Endodermal cell (in vitro differentiated cells): ENCODE data around the gene PACS1. TPM values are rescaled to one million over a fixed set of nuclear protein-coding genes. Genes with fewer than 3 reads are reported as not detected.

Experiments
- DNase-seq: peaks from one replicate; pipeline ENCODE4 v3.0.0-alpha.2; 2017
- H3K27ac ChIP-seq: 2 replicates; pipeline ENCODE4 v1.5.1; 2013; ENCODE audit warnings: mild to moderate bottlenecking, low read depth, low read length, moderate library complexity
- H3K27me3 ChIP-seq: 2 replicates; pipeline ENCODE4 v1.6.1; 2013; ENCODE audit warnings: mild to moderate bottlenecking, low read length, moderate library complexity; ENCODE audit not compliant: insufficient read depth, control insufficient read depth, poor library complexity, severe bottlenecking
- H3K36me3 ChIP-seq: 2 replicates; pipeline ENCODE4 v1.7.0; 2013; ENCODE audit warnings: mild to moderate bottlenecking, low read length, moderate library complexity; ENCODE audit not compliant: control insufficient read depth, insufficient read depth
- H3K4me1 ChIP-seq: one replicate; pipeline ENCODE4 v1.7.0; 2013; ENCODE audit warnings: low read length; ENCODE audit not compliant: control insufficient read depth, insufficient read depth
- H3K4me3 ChIP-seq: 2 replicates; pipeline ENCODE4 v1.5.1; 2013; ENCODE audit warnings: mild to moderate bottlenecking, low read length, moderate library complexity
- H3K9ac ChIP-seq: 2 replicates; pipeline ENCODE4 v1.6.1; 2013; ENCODE audit warnings: mild to moderate bottlenecking, low read length, moderate library complexity; ENCODE audit not compliant: poor library complexity, severe bottlenecking; ENCODE audit errors: extremely low read depth
- H3K9me3 ChIP-seq: 2 replicates; pipeline ENCODE4 v1.6.1; 2013; ENCODE audit warnings: mild to moderate bottlenecking, low read length, moderate library complexity; ENCODE audit not compliant: control insufficient read depth
- H3K27ac Mint-ChIP-seq: 2 replicates; pipeline ENCODE4 v1.8.0; 2020; ENCODE audit warnings: mixed read lengths
- H3K27me3 Mint-ChIP-seq: 2 replicates; pipeline ENCODE4 v1.8.0; 2021; ENCODE audit warnings: mild to moderate bottlenecking, mixed read lengths; ENCODE audit not compliant: insufficient read depth
- H3K36me3 Mint-ChIP-seq: 2 replicates; pipeline ENCODE4 v1.8.0; 2020; ENCODE audit warnings: low read depth, mixed read lengths
- H3K4me1 Mint-ChIP-seq: 2 replicates; pipeline ENCODE4 v1.8.0; 2020; ENCODE audit warnings: mixed read lengths
- H3K4me3 Mint-ChIP-seq: 2 replicates; pipeline ENCODE4 v1.8.0; 2020; ENCODE audit warnings: mild to moderate bottlenecking, moderate library complexity, mixed read lengths
- H3K9me3 Mint-ChIP-seq: 2 replicates; pipeline ENCODE4 v1.8.0; 2020; ENCODE audit warnings: mild to moderate bottlenecking, mixed read lengths
- CTCF ChIP-seq: fragments of 200-600 bp; sonication (generic); conservative IDR thresholded peaks from 2 replicates; pipeline ENCODE4 v1.5.0; 2021; ENCODE audit warnings: antibody characterized with exemption, mild to moderate bottlenecking
- WGBS, 2 experiments: methylation state at CpG; one replicate each; pipeline versions ENCODE4 v1.1.5 to v1.1.7; 2013; ENCODE audit warnings: missing lambda C conversion rate in 2 of 2, mixed read lengths in 1 of 2; ENCODE audit not compliant: insufficient coverage in 1 of 2, insufficient read length in 1 of 2; 5-methylcytosine and 5-hydroxymethylcytosine counted together
- total RNA-seq, 2 donors: library from RNA; stranded (reverse); fragmentation: NEBNext Ultra II Directional in 1 of 2; extraction: Animal tissue kit (Norgen Biotek cat#: 25700) in 1 of 2; gene quantifications; 2 replicates in 1 of 2; 3 replicates in 1 of 2; pipeline ENCODE4 v1.2.1, GENCODE V29; 2021

PACS1 gene
- total RNA-seq, 2 donors from 2014 or later, result 67.0 to 67.1 TPM

GRCh38 chr11:66186470-66186869, 116.4 kb downstream of the PACS1 start:
- H3K9me3 Mint-ChIP-seq, result peaks cover 12% of the 10 kb centered on the region
- peaks cover 21% of the 10 kb centered on the region for H3K36me3 Mint-ChIP-seq
- H3K27ac Mint-ChIP-seq, result no peak overlapping the region

GRCh38 chr11:66187453-66187852, 117.4 kb downstream of the PACS1 start:
- Histone ChIP-seq H3K4me1 (peaks cover 3% of the 10 kb centered on the region), H3K27me3 (no peaks in the 10 kb centered on the region), H3K27ac (no peak overlapping the region), H3K36me3 (peaks cover 8% of the 10 kb centered on the region), H3K4me3 (no peak overlapping the region), H3K9me3 (peaks cover 19% of the 10 kb centered on the region), H3K9ac (no peak overlapping the region)
- WGBS, 2 experiments, result 88 to 100% methylated on average over 2 to 3 of the region's 4 CpGs
- DNase-seq, result no peak
- no peak overlapping the region for H3K4me3 Mint-ChIP-seq
- no peaks in the 10 kb centered on the region for H3K27me3 Mint-ChIP-seq
- H3K36me3 Mint-ChIP-seq, result peaks cover 21% of the 10 kb centered on the region
- H3K4me1 Mint-ChIP-seq, result peaks cover 5% of the 10 kb centered on the region
- peaks cover 12% of the 10 kb centered on the region for H3K9me3 Mint-ChIP-seq
- no peak for TF ChIP-seq CTCF
- H3K27ac Mint-ChIP-seq, result no peak overlapping the region

More at GRCh38 chr11:66186470-66186869, 116.4 kb downstream of the PACS1 start:
- no peaks in the 10 kb centered on the region for H3K27me3 ChIP-seq
- DNase-seq, result no peak
- no peak overlapping the region for H3K9ac ChIP-seq
- WGBS, 2 experiments, result 87 to 98% methylated on average over 4 to 6 of the region's 6 CpGs
- H3K27me3 Mint-ChIP-seq, result no peaks in the 10 kb centered on the region
- no peak overlapping the region for H3K4me3 Mint-ChIP-seq
- H3K27ac ChIP-seq, result no peak overlapping the region
- H3K36me3 ChIP-seq, result peaks cover 8% of the 10 kb centered on the region
- no peaks in the 10 kb centered on the region for H3K4me1 ChIP-seq
- H3K4me3 ChIP-seq, result no peak overlapping the region
- no peaks in the 10 kb centered on the region for H3K4me1 Mint-ChIP-seq
- TF ChIP-seq CTCF, result no peak
- H3K9me3 ChIP-seq, result peaks cover 19% of the 10 kb centered on the region

GRCh38 chr11:66188580-66188979, 118.5 kb downstream of the PACS1 start:
- Histone ChIP-seq H3K27ac (no peak overlapping the region), H3K9me3 (peaks cover 19% of the 10 kb centered on the region), H3K9ac (no peak overlapping the region), H3K36me3 (peaks cover 12% of the 10 kb centered on the region), H3K27me3 (no peaks in the 10 kb centered on the region), H3K4me3 (no peak overlapping the region), H3K4me1 (peaks cover 3% of the 10 kb centered on the region)
- Mint-ChIP-seq H3K4me1 (peaks cover 9% of the 10 kb centered on the region), H3K9me3 (peaks cover 12% of the 10 kb centered on the region), H3K4me3 (no peak overlapping the region), H3K36me3 (peaks cover 27% of the 10 kb centered on the region), H3K27ac (peak overlapping the region; percentile 16), H3K27me3 (no peaks in the 10 kb centered on the region)
- no peak for DNase-seq
- WGBS, 2 experiments, result 91 to 100% methylated on average over 1 to 2 of the region's 3 CpGs
- no peak for TF ChIP-seq CTCF
